HFFc6 (cell line): Measurements from ENCODE around the gene PGAM5. TPM values are rescaled to one million over a fixed set of nuclear protein-coding genes. Genes with fewer than 3 reads are reported as not detected.

Source experiments
- DNase-seq: peaks from one replicate; pipeline ENCODE4 v3.0.0-alpha.2; 2018
- H3K27ac Mint-ChIP-seq: 2 replicates; pipeline ENCODE4 v1.8.0; 2020; ENCODE audit warnings: mild to moderate bottlenecking, mixed read lengths
- H3K27me3 Mint-ChIP-seq: 2 replicates; pipeline ENCODE4 v1.8.0; 2021; ENCODE audit warnings: mild to moderate bottlenecking, moderate library complexity, mixed read lengths; ENCODE audit not compliant: insufficient read depth
- H3K36me3 Mint-ChIP-seq: 2 replicates; pipeline ENCODE4 v1.8.0; 2021; ENCODE audit warnings: low read depth, mixed read lengths
- H3K4me1 Mint-ChIP-seq: 2 replicates; pipeline ENCODE4 v1.8.0; 2020; ENCODE audit warnings: low read depth, mixed read lengths
- H3K4me3 Mint-ChIP-seq: 2 replicates; pipeline ENCODE4 v1.8.0; 2020; ENCODE audit warnings: mild to moderate bottlenecking, moderate library complexity, mixed read lengths
- H3K9me3 Mint-ChIP-seq: 2 replicates; pipeline ENCODE4 v1.8.0; 2020; ENCODE audit warnings: mild to moderate bottlenecking, mixed read lengths
- CTCF ChIP-seq: fragments of 200-600 bp; sonication (generic); IDR thresholded peaks from 2 replicates; pipeline ENCODE4 v1.5.0; 2021; ENCODE audit warnings: antibody characterized with exemption, mild to moderate bottlenecking
- total RNA-seq, 6 experiments: library from RNA; stranded (reverse); fragmentation: NEBNext Ultra II Directional; extraction: Animal tissue kit (Norgen Biotek cat#: 25700); gene quantifications; 2 replicates in 1 of 6; 3 replicates in 5 of 6; pipeline ENCODE4 v1.2.3, GENCODE V29; 2021

Gene PGAM5
- total RNA-seq, 6 experiments from 2014 or later = 33.5 to 46.0 (median 39.2) TPM

DNA sequence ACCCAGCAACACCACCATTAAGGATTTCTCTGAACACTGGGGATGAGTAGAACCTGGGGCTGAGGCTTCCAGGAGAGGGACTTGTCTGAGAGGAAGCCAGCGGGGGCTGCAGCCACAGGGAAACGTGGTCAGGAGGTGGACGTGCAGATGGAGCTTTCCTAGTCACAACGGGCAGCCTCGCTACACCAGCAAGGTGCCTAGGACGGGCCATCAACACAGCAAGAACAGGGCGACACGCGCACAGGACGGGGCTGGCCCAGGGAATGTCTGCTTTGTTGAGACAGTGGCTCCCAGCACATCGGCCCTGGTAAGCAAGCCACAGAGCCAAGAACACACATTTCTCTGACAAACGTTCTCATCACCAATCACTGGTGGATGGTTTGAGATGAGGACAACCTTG lies 25.7 kb downstream of the PGAM5 start:
- Mint-ChIP-seq H3K4me1 (no peaks in the 10 kb centered on the region), H3K4me3 (no peak overlapping the region), H3K27ac (no peak overlapping the region), H3K36me3 (peaks cover 59% of the 10 kb centered on the region), H3K27me3 (peaks cover 2% of the 10 kb centered on the region), H3K9me3 (no peaks in the 10 kb centered on the region)
- DNase-seq = no peak
- no peak for TF ChIP-seq CTCF

- Mint-ChIP-seq H3K27ac (no peak overlapping the region), H3K4me1 (no peaks in the 10 kb centered on the region), H3K4me3 (no peak overlapping the region), H3K36me3 (peaks cover 55% of the 10 kb centered on the region), H3K9me3 (no peaks in the 10 kb centered on the region), H3K27me3 (peaks cover 2% of the 10 kb centered on the region)
- no peak for DNase-seq
- TF ChIP-seq CTCF = no peak
These were observed 26.3 kb downstream of the PGAM5 start for GRCh38 chr12:132736913-132737312.

- no peaks in the 10 kb centered on the region; the same call in none of the 2 replicates for H3K27me3 Mint-ChIP-seq
- H3K27ac Mint-ChIP-seq = no peak overlapping the region
- no peaks in the 10 kb centered on the region for H3K9me3 Mint-ChIP-seq
- peaks cover 51% of the 10 kb centered on the region for H3K36me3 Mint-ChIP-seq
- H3K4me3 Mint-ChIP-seq = no peak overlapping the region
- H3K4me1 Mint-ChIP-seq = no peaks in the 10 kb centered on the region
- TF ChIP-seq CTCF = no peak
- DNase-seq = no peak
These were observed 29.1 kb downstream of the PGAM5 start for GRCh38 chr12:132739600-132740312.

DNA sequence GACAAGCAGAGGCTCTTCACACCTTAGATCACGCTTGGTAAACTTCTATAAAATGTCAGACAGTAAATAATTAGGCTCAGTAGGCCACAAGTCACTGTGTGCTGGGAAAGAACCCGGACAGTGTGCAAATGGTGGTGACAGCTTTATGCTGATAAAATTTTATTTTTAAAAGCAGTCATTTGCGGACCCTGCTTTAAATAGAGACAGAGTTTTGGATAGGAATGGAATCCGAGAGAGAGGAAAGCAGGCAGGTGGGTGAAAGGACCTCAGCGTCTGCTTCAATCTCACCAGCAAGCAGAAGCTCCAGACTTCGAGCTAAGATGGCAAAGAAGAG lies 29.6 kb downstream of the PGAM5 start:
- Mint-ChIP-seq H3K4me3 (no peak overlapping the region), H3K9me3 (no peaks in the 10 kb centered on the region), H3K36me3 (peaks cover 54% of the 10 kb centered on the region), H3K27ac (no peak overlapping the region), H3K4me1 (no peaks in the 10 kb centered on the region), H3K27me3 (no peaks in the 10 kb centered on the region; the same call in none of the 2 replicates)
- no peak for TF ChIP-seq CTCF
- no peak for DNase-seq

GRCh38 chr12:132740652-132741051 lies 30.0 kb downstream of the PGAM5 start:
- no peaks in the 10 kb centered on the region; the same call in none of the 2 replicates for H3K27me3 Mint-ChIP-seq
- peaks cover 53% of the 10 kb centered on the region for H3K36me3 Mint-ChIP-seq
- no peak overlapping the region for H3K4me3 Mint-ChIP-seq
- H3K27ac Mint-ChIP-seq = no peak overlapping the region
- TF ChIP-seq CTCF = no peak
- no peak for DNase-seq
- no peaks in the 10 kb centered on the region for H3K9me3 Mint-ChIP-seq
- no peaks in the 10 kb centered on the region for H3K4me1 Mint-ChIP-seq
